Uterus (tissue), 2 donors: ENCODE results near the gene ZNF469.

Experiments used
- POLR2A ChIP-seq, 2 donors: fragments of 450-650 bp; IDR thresholded peaks; one replicate each; pipeline ENCODE4 v1.6.1; 2016; ENCODE audit warnings: antibody characterized with exemption in 2 of 2, mild to moderate bottlenecking in 1 of 2, moderate library complexity in 1 of 2
- TF ChIP-seq, protein P1 (sequence below), 4 experiments: fragments of 200-600 bp in 2 of 4; fragments of 450-650 bp in 2 of 4; sonication (generic) in 2 of 4; IDR thresholded peaks; one replicate each; pipeline ENCODE4 v1.5.1; 2016 to 2019; ENCODE audit warnings: antibody characterized with exemption in 4 of 4, mild to moderate bottlenecking in 2 of 4, moderate library complexity in 1 of 4

- TF ChIP-seq, protein P1, sequence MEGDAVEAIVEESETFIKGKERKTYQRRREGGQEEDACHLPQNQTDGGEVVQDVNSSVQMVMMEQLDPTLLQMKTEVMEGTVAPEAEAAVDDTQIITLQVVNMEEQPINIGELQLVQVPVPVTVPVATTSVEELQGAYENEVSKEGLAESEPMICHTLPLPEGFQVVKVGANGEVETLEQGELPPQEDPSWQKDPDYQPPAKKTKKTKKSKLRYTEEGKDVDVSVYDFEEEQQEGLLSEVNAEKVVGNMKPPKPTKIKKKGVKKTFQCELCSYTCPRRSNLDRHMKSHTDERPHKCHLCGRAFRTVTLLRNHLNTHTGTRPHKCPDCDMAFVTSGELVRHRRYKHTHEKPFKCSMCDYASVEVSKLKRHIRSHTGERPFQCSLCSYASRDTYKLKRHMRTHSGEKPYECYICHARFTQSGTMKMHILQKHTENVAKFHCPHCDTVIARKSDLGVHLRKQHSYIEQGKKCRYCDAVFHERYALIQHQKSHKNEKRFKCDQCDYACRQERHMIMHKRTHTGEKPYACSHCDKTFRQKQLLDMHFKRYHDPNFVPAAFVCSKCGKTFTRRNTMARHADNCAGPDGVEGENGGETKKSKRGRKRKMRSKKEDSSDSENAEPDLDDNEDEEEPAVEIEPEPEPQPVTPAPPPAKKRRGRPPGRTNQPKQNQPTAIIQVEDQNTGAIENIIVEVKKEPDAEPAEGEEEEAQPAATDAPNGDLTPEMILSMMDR (IDR thresholded peaks at IDR 0.05): no peak
- no peak for TF ChIP-seq POLR2A (IDR thresholded peaks at IDR 0.05)
Observed at GRCh38 chr16:88393571-88393970, 10.8 kb downstream of the ZNF469 start.
